ENCODE measurements around the gene CLDN10. TPM values are rescaled to one million over a fixed set of nuclear protein-coding genes. Genes with fewer than 3 reads are reported as not detected.

The CLDN10 gene
- total RNA-seq, 1 donor from 2014 or later = 1.2 TPM

GRCh38 chr13:95603887-95604555 is 51.5 kb downstream of the CLDN10 start:
- DNase-seq = peak; percentile 77

GRCh38 chr13:95604556-95604915 is 52.0 kb downstream of the CLDN10 start:
- peak; percentile 38 for DNase-seq

DNA sequence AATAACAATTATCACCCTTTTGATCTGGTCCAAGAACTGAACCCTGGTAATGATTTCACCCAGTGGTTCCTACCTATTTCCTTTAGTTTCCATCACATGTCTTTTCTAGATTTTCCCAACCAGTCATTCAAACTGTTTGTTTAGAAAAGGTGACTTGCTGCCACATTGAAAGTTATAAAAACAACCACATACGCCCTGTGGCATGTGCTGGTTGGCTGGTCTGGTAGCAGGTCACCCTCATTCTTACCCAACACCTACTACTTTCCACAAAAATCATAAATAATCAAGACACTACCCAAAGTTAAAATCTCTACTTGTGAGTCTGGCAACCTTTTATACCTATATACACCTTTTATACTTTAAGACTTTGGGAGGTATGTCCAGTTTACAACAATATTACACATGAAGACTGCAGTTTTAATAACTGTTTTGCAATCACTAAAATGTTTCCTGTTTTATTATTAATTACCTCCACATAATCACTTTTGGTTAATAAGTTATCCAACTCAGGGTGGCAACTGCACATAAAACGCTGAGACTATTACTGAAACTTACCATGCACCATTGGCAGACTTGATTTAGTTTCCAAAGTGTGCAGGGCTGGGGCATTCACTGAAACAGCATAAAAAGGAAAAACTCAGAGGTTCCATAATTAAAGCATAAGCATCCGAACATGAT is 53.1 kb downstream of the CLDN10 start:
- no peak for DNase-seq

- peak; percentile 79 for DNase-seq
Measured at GRCh38 chr13:95607366-95607765, 54.8 kb downstream of the CLDN10 start.

- DNase-seq = no peak
Measured at GRCh38 chr13:95608640-95609323, 56.3 kb downstream of the CLDN10 start.

- DNase-seq = no peak
Measured at GRCh38 chr13:95614641-95615245, 62.2 kb downstream of the CLDN10 start.

DNA sequence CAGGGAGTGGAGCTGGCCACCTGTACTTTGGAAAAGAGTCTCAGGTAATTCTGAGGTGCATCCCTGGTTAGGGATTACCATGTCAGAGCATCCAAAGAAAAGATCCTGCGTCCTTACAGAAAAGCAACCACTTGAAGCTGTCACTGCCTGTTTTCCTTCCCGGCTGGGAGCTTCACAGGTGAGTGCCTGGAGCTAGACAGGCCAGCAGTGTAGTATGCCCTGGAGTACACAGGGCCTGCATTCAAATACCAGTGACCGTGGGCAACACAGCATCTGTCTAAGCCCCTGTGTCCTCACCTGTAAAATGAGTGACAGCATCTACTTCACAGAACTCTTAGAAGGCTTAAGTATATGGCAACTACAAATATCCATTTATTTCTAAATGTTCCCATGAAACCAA is 63.0 kb downstream of the CLDN10 start:
- DNase-seq = no peak

- no peak for DNase-seq
Measured at GRCh38 chr13:95620030-95620824, 67.7 kb downstream of the CLDN10 start.

- no peak for DNase-seq
Measured at GRCh38 chr13:95620825-95621498, 68.4 kb downstream of the CLDN10 start.

- DNase-seq = no peak
Measured at GRCh38 chr13:95623141-95623540, 70.6 kb downstream of the CLDN10 start.

DNA sequence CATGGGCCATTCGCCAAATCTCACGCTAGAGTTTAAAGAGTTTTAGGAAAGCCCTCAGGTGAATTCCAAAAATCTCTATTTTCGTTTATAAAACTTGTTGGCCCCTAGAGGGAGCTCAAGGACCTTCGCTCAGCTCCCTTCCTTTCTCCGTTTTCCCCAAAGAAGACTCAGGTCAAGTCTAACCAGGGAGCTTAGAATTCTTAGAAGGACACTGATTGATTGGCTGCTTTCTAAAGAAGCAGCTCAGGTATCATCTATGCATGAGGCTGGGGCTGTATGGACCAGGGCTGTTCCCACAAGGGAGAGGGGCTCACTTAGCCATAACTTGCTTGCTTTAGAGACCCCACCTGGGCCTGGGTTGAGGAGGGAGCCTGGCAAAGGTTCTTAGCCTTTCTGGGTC is 71.5 kb downstream of the CLDN10 start:
- peak; percentile 76 for DNase-seq

GRCh38 chr13:95626768-95627167 is 74.2 kb downstream of the CLDN10 start:
- DNase-seq = no peak

- no peak for DNase-seq
Measured at GRCh38 chr13:95627590-95627989, 75.1 kb downstream of the CLDN10 start.

DNA sequence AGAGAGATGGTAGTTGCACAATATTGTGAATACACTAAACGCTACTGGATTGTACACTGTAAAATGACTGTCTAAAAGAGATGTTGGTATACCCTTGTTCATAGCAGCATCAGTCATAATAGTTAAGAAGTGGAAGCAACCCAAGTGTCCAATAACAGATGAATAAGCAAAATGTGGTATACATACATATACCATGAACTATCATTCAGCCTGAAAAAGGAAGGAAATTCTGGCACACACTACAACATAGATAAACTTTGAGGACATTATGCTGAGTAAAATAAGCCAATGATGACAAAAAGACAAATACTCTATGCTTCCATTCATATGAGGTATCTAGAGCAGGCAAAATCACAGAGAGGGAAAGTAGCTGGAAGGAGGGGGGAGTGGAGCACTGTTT is 76.0 kb downstream of the CLDN10 start:
- DNase-seq = no peak

DNA sequence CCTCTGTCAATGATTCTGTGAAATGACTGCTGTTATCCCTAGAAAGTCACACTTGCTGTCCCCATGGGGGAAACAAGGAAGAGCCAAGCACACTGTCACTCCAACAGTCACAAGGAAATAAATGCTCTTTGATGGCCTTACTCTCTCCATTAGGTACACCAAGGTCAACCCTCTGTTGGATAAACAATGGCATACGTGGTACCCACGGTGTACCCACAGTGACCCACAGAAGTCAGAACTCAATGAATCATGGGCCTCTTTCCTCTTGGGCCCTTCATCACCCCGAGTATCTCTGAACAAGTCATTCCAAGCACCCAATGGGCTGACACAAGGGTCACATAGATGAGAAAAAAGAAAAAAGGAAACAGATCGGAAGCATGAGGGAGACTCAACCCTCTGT is 76.6 kb downstream of the CLDN10 start:
- DNase-seq = no peak

Other genes with a start within 250 kb of the CLDN10 start
- 4.0 and 5.3 TPM in 2 replicates for gene DZIP1, start 92.0 kb downstream of the CLDN10 start, total RNA-seq
- 67.2 and 93.2 TPM in 2 replicates for gene DNAJC3, start 124.4 kb downstream of the CLDN10 start, total RNA-seq